Neural cell (in vitro differentiated cells): Measurements from ENCODE around the gene RNF17. TPM values are rescaled to one million over a fixed set of nuclear protein-coding genes. Genes with fewer than 3 reads are reported as not detected.

Source experiments
- H2AFZ ChIP-seq: fragments of 200-600, 300-800 bp; sonication (generic), shearing (Covaris generic); 2 replicates; pipeline ENCODE4 v1.6.0; 2014; ENCODE audit warnings: low read depth, mild to moderate bottlenecking, antibody characterized with exemption, low read length, moderate library complexity
- H3F3A ChIP-seq: fragments of 200-600 bp; shearing (Covaris generic); 2 replicates; pipeline ENCODE4 v1.6.1; 2016; ENCODE audit warnings: mild to moderate bottlenecking, moderate library complexity, mixed read lengths, antibody characterized with exemption, low read length; ENCODE audit not compliant: insufficient read depth, poor library complexity, severe bottlenecking
- H3K27ac ChIP-seq: fragments of 200-600, 300-800 bp; sonication (generic), shearing (Covaris generic); 2 replicates; pipeline ENCODE4 v1.5.1; 2014; ENCODE audit warnings: mild to moderate bottlenecking, low read length, moderate library complexity
- H3K27me3 ChIP-seq: fragments of 300-800, 200-600 bp; sonication (generic), shearing (Covaris generic); 2 replicates; pipeline ENCODE4 v1.6.0; 2014; ENCODE audit warnings: mild to moderate bottlenecking, low read depth, low read length, moderate library complexity; ENCODE audit not compliant: insufficient read depth
- H3K36me3 ChIP-seq: fragments of 300-800, 200-600 bp; sonication (generic), shearing (Covaris generic); 2 replicates; pipeline ENCODE4 v1.5.1; 2014; ENCODE audit warnings: mild to moderate bottlenecking, antibody characterized with exemption, low read length, moderate library complexity; ENCODE audit not compliant: insufficient read depth
- H3K4me2 ChIP-seq: fragments of 300-800, 200-600 bp; sonication (generic), shearing (Covaris generic); 2 replicates; pipeline ENCODE4 v1.6.0; 2014; ENCODE audit warnings: mild to moderate bottlenecking, low read length
- H3K4me3 ChIP-seq: fragments of 300-800, 200-600 bp; sonication (generic), shearing (Covaris generic); 2 replicates; pipeline ENCODE4 v1.5.1; 2014; ENCODE audit warnings: mild to moderate bottlenecking, low read length, moderate library complexity
- H3K79me2 ChIP-seq: fragments of 200-600 bp; shearing (Covaris generic); replicated peaks from 2 replicates; pipeline ENCODE4 v1.6.0; 2014; ENCODE audit warnings: mild to moderate bottlenecking, low read length, moderate library complexity; ENCODE audit not compliant: insufficient read depth
- H3K9ac ChIP-seq: fragments of 300-800, 200-600 bp; sonication (generic), shearing (Covaris generic); 2 replicates; pipeline ENCODE4 v1.6.1; 2016; ENCODE audit warnings: mild to moderate bottlenecking, low read length, mixed read lengths
- H3K9me2 ChIP-seq: fragments of 200-600 bp; shearing (Covaris generic); 2 replicates; pipeline ENCODE4 v1.6.1; 2016; ENCODE audit warnings: mild to moderate bottlenecking, low read length, mixed read lengths; ENCODE audit not compliant: insufficient read depth
- H3K9me3 ChIP-seq: fragments of 200-600, 300-800 bp; sonication (generic), shearing (Covaris generic); 2 replicates; pipeline ENCODE4 v1.6.1; 2016; ENCODE audit warnings: mild to moderate bottlenecking, mixed run types, low read length, moderate library complexity, mixed read lengths
- H4K20me1 ChIP-seq: fragments of 200-600 bp; shearing (Covaris generic); 2 replicates; pipeline ENCODE4 v1.6.1; 2016; ENCODE audit warnings: mild to moderate bottlenecking, mixed run types; ENCODE audit not compliant: insufficient read depth
- CTCF ChIP-seq: fragments of 450-650 bp; IDR thresholded peaks from 2 replicates; pipeline ENCODE4 v1.5.1; 2014; ENCODE audit warnings: antibody characterized with exemption, mild to moderate bottlenecking, moderate library complexity; ENCODE audit not compliant: poor library complexity, severe bottlenecking
- EP300 ChIP-seq: fragments of 450-650 bp; conservative IDR thresholded peaks from 2 replicates; pipeline ENCODE4 v1.6.1; 2014; ENCODE audit warnings: antibody characterized with exemption, mild to moderate bottlenecking, moderate library complexity; ENCODE audit not compliant: poor library complexity, severe bottlenecking
- EZH2 ChIP-seq: fragments of 200-600, 300-800 bp; shearing (Covaris generic), sonication (generic); IDR thresholded peaks from 2 replicates; pipeline ENCODE4 v1.6.1; 2014; ENCODE audit warnings: antibody characterized with exemption, low read length, borderline replicate concordance, mild to moderate bottlenecking; ENCODE audit not compliant: insufficient read depth, poor library complexity, severe bottlenecking
- MXI1 ChIP-seq: fragments of 450-650 bp; conservative IDR thresholded peaks from 2 replicates; pipeline ENCODE4 v1.6.1; 2014; ENCODE audit warnings: antibody characterized with exemption, mild to moderate bottlenecking; ENCODE audit not compliant: poor library complexity, severe bottlenecking
- POLR2AphosphoS5 ChIP-seq: IDR thresholded peaks from 2 replicates; pipeline ENCODE4 v1.6.1; 2012
- RAD21 ChIP-seq: fragments of 450-650 bp; conservative IDR thresholded peaks from 2 replicates; pipeline ENCODE4 v1.6.1; 2014; ENCODE audit warnings: antibody characterized with exemption, mild to moderate bottlenecking, moderate library complexity
- REST ChIP-seq: IDR thresholded peaks from 2 replicates; pipeline ENCODE4 v1.6.1; 2012; ENCODE audit warnings: borderline replicate concordance
- SMC3 ChIP-seq: fragments of 450-650 bp; conservative IDR thresholded peaks from 2 replicates; pipeline ENCODE4 v1.6.1; 2014; ENCODE audit warnings: antibody characterized with exemption, mild to moderate bottlenecking, moderate library complexity; ENCODE audit not compliant: poor library complexity
- TAF1 ChIP-seq: IDR thresholded peaks from 2 replicates; pipeline ENCODE4 v1.6.1; 2012; ENCODE audit warnings: low read depth
- polyA plus RNA-seq: library from polyadenylated mRNA; depleted of rRNA; stranded (reverse); fragments of >200 nt; gene quantifications from 2 replicates; pipeline ENCODE4 v1.2.3, GENCODE V29; 2014

Gene RNF17
- polyA plus RNA-seq, 1 donor from 2014 or later, result not detected

GRCh38 chr13:24784319-24784718, 20.4 kb downstream of the RNF17 start:
- H3K79me2 ChIP-seq, result no peaks in the 10 kb centered on the region
- no peaks in the 10 kb centered on the region for H4K20me1 ChIP-seq
- no peaks in the 10 kb centered on the region for H3K36me3 ChIP-seq
- no peaks in the 10 kb centered on the region for H3K9me2 ChIP-seq
- H3K4me2 ChIP-seq, result no peak overlapping the region
- H3K4me3 ChIP-seq, result no peak overlapping the region
- no peak overlapping the region for H3K9ac ChIP-seq
- no peak overlapping the region for H2AFZ ChIP-seq
- no peak overlapping the region for H3K27ac ChIP-seq
- H3K9me3 ChIP-seq, result no peaks in the 10 kb centered on the region
- H3F3A ChIP-seq, result no peaks in the 10 kb centered on the region
- TF ChIP-seq POLR2AphosphoS5, result no peak
- TF ChIP-seq EZH2, result no peak
- TF ChIP-seq CTCF, result no peak
- TF ChIP-seq REST, result no peak
- no peak for TF ChIP-seq EP300
- TF ChIP-seq MXI1, result no peak
- TF ChIP-seq SMC3, result no peak
- TF ChIP-seq TAF1, result no peak
- TF ChIP-seq RAD21, result no peak
- H3K27me3 ChIP-seq, result no peaks in the 10 kb centered on the region

- Histone ChIP-seq H2AFZ (no peak overlapping the region), H3K36me3 (no peaks in the 10 kb centered on the region), H3K27ac (no peak overlapping the region), H3K79me2 (no peaks in the 10 kb centered on the region), H3K9me2 (no peaks in the 10 kb centered on the region), H3K4me2 (no peak overlapping the region), H3K27me3 (no peaks in the 10 kb centered on the region), H4K20me1 (no peaks in the 10 kb centered on the region), H3K9ac (no peak overlapping the region), H3F3A (no peaks in the 10 kb centered on the region), H3K4me3 (no peak overlapping the region), H3K9me3 (no peaks in the 10 kb centered on the region)
- TF ChIP-seq REST, result no peak
- no peak for TF ChIP-seq EP300
- TF ChIP-seq POLR2AphosphoS5, result no peak
- no peak for TF ChIP-seq TAF1
- no peak for TF ChIP-seq MXI1
- TF ChIP-seq SMC3, result no peak
- no peak for TF ChIP-seq EZH2
- no peak for TF ChIP-seq RAD21
- TF ChIP-seq CTCF, result no peak
These were observed 24.6 kb downstream of the RNF17 start for GRCh38 chr13:24788538-24788937.
